Measurements from ENCODE around the gene TRNAU1AP.
A peak's percentile ranks its signal among the peaks of the same experiment; 100 is the strongest.
"Not testable (repeated sequence)": the region's sequence is repeated elsewhere in the genome, so short reads cannot be mapped to it uniquely, and the experiment has no call there.

The TRNAU1AP gene

DNA sequence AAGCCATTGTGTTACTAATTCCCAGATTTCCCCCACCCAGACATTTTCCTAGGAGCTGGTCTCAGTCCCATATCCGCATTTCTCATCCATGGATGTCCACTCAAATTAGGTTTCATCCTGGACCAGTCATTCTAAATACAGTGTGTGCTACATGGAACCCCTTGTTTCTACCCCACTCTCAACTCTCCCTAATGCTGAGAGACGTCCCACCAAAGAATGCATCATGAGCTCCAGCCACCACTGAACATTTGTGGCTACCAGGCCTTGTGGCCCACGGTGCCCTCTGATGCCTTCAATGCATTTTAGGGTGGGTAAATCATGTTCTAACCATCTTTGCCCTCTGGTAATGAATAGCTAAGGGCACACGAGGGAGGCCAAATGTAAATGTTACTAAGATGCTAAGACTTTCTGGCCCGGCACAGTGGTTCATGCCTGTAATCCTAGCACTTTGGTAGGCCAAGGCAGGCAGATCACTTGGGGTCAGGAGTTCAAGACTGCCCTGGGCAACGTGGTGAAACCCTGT lies 25.9 kb downstream of the TRNAU1AP start:
- no peak for DNase-seq

GRCh38 chr1:28579401-28579800 lies 26.5 kb downstream of the TRNAU1AP start:
- no peak for DNase-seq

DNA sequence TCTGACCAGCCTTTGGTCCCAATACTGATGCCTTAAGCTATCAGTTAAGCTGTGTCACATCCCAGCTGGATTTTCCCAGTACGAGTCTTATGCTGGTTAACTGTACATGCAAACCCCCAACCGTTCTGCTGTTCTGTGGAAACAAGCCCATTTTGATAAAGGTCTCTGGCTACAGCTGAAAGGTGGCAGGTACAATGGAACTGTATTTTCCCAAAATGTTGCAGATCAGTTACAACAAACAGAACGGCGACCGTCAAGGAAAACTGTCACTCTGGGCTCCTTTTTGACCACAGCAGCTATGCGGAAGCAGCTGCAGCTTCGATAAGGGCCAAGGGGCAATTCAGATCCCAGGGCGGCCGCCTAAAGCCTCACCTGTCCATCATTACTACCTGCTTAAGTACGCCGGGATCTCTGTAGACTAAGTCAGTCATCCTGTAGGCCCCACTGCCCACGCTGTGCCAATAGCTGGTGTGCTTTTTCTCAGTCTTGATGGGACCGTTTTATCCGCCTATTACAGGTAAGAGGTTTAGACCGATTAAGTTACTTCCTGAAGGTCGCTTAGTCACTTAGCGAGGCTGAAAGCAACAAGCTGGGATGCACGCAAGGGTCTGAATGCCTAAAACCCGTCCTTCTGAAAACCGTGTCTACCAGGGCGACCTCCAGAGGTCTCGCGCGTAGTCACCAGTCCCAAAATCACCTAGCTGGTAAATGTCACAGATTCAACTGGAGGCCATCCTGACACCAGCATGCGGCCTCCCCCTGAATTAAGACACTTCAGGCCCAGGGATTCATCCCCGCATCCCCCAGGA lies 28.0 kb downstream of the TRNAU1AP start:
- peak; percentile 60 for DNase-seq

DNA sequence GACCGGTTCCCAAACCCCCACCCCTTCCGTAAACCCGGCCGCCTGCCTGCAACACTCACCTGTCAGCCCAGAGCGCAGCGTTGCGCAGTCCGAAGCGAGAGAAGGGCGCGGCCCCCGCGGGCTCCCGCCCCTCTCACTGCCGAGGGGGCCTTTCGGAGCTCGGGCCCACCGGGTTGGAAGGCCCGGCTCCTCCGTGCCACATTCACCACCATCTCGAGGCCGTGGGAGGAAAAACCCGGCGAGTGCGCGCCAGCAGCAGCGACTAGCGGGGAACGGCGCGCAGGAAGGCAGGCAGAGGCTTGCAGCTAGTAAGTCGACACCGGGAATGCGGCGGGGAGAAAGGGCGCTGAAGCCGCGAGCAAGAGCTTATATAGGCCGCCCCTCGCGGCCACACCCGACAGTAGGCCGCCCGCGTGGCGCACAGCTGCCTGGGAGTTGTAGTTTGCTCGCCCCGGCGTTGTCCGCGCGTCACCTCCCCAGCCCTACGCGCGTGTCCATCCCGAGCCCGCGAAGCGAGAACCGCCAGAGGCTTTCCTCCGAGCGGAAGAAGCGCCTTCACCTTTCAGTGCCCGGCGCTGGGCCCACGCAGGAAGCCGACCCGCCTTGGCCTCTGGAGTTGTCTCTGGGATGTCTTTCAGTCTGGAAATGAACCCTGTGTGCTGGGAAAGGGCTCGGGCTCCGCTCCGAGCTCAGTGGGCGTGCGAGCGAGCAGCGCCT lies 28.8 kb downstream of the TRNAU1AP start:
- DNase-seq, result peak; percentile 92

DNA sequence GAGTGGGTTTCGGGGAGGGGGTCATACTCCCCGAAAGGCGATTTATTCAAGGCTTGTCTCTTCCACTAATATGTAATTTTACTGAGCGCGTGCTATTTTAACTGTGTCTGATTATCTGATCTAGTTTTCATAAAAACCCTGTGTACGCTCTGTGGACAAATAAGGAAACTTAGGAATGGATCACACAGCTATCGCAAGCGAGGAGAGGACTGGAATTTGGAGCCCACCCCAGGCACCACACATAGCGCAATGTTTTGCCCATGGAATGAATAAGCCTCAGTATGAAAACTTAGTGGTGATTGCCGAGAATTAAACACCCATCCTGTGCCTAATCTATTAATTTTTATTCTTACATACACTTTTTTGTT lies 29.3 kb downstream of the TRNAU1AP start:
- DNase-seq, result no peak

DNA sequence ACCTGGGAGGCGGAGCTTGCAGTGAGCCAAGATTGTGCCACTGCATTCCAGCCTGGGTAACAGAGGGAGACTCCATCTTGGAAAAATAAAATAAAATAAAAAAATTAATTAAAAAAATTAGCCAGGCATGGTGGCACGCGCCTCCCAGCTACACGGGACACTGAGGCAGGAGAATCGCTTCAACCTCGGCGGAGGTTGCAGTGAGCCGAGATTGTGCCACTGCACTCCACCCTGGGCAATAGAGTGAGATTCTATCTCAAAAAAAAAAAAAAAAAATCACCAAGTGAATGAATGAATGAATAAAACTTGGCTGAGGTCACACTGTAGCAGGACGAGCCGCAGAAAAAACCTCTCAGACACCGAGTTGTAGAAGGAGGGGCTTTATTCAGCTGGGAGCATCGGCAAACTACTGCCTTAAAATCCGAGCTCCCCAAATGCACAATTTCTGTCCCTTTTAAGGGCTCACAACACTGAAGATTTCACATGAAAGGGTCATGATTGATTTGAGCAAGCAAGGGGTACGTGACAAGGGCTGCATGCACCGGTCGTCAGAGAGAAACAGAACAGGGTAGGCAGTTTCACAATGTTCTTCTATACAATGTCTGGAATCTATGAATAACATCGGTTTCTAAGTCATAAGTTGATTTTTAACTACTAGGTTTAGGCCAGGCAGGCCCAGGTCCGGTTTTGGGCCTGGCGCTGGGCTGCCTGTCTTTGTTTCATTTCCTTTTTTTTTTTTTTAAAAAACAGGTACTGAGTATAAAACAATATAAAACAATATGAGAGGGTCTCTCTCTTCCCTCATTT lies 33.9 kb downstream of the TRNAU1AP start:
- DNase-seq, result not testable (repeated sequence)

GRCh38 chr1:28591708-28592320 lies 38.9 kb downstream of the TRNAU1AP start, which contains the start of gene RAB42:
TSS of gene RAB42 (plus strand) at chr1:28592265. CDS start at chr1:28592512, 247 bp downstream.
- no peak for DNase-seq

DNA sequence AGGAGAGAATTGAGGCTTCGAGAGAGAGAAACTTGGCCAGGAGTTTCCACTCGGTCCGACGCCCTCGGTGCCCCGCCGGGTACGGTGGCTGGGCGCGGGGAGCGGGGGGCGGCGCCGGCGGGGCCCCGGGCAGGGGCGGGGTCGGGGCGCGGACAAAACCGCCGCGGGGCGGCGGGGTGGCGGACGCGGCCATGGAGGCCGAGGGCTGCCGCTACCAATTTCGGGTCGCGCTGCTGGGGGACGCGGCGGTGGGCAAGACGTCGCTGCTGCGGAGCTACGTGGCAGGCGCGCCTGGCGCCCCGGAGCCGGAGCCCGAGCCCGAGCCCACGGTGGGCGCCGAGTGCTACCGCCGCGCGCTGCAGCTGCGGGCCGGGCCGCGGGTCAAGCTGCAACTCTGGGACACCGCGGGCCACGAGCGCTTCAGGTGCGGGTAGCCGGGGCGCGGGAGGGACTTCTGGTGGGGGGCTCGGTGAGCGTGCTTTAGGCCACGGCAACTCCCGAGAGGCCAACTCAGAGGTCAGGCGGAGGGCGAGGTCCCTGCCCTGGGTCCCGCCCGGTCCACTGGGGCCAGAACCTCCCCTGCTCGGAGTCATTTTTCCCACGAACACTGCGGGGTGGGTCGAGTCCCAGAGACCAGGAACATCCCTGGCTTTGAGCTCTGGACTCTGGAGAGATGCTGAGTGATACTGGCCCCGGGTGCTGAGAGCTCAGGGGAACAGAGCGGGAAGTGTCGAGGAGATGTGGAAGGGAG lies 39.6 kb downstream of the TRNAU1AP start:
- no peak for DNase-seq

GRCh38 chr1:28593988-28594356 lies 41.1 kb downstream of the TRNAU1AP start:
- not testable (repeated sequence) for DNase-seq

GRCh38 chr1:28594686-28595411 lies 42.0 kb downstream of the TRNAU1AP start:
- not testable (repeated sequence) for DNase-seq

DNA sequence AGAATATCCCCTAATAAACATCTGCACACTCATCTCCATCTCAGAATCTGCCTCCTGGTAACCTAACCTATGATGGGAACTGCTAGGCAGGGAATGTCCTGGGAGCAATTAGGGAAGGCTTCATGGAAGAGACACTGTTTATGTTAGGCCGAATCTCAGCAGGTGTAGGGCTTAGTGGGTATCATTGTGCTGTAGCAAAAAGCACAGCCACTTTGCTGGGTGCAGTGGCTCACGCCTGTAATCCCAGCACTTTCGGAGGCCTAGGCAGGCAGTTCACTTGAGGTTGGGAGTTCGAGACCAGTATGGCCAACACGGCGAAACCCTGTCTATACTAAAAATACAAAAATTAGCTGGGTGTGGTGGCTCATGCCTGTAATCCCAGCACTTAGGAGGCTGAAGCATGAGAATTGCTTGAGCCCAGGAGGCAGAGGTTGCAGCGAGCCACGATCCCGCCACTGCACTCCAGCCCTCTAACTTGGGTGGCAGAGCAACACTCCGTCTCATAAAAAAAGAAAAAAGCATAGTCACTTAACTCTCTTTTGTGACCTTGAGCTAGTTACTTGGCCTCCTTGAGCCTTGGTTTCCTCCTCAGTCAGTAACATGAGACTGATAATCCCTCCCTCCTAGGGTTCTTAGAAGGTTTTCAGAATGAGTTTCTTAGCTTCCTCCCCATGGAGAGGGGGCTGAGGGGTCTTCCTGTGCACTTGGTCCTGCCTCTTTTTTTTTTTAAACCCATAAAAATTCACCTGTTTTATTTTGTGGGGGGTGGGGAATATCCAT lies 42.7 kb downstream of the TRNAU1AP start:
- no peak for DNase-seq

DNA sequence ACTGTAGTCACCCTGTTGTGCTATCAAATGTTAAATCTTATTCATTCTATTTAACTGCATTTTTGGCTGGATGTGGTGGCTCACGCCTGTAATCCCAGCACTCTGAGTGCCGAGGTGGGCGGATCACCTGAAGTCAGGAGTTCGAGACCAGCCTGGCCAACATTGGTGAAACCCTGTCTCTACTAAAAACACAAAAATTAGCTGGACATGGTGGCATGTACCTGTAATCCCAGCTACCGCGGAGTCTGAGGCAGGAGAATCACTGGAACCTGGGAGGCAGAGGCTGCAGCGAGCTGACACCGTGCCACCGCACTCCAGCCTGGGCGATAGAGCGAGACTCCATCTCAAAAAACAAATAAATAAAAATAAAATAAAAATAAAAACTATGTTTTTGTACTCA lies 43.4 kb downstream of the TRNAU1AP start:
- DNase-seq, result not testable (repeated sequence)

GRCh38 chr1:28601696-28602095 lies 48.8 kb downstream of the TRNAU1AP start:
- DNase-seq, result no peak

DNA sequence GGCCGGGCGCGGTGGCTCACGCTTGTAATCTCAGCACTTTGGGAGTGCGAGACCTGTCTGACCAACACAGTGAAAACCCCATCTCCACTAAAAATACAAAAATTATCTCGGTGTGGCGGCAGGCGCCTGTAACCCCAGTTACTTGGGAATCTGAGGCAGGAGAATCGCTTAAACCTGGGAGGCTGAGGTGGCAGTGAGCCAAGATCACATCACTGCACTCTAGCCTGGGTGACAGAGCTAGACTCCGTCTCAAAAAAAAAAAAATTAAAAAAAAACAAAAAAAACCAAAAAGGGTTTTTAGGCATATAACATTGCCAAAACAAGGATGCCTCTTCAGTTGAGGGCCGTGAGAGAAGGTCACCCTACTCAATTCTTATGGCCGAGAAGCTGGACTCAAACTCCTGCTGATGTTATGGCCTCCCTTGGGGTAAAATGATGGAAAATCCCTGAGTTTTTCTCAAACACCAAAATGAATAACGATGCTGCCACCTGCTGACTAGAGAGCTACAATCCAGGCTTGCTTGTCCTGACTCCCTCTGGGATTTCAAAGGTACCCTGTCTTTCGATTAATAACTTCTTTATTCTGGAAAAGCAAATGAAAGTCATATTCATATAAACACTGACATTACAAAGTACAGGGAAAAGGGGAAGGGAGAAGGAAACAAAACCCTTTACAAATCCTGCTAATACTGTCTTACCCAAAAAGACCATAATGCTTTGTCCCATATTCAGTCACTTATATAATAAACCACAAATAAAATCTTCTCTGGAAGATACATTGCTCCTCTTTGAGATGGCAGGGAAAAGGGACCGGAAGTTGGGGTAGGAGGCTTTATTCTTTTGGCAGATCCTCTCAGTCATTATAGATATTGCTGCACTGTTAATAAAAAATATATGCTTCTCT lies 49.9 kb downstream of the TRNAU1AP start:
- DNase-seq, result no peak

DNA sequence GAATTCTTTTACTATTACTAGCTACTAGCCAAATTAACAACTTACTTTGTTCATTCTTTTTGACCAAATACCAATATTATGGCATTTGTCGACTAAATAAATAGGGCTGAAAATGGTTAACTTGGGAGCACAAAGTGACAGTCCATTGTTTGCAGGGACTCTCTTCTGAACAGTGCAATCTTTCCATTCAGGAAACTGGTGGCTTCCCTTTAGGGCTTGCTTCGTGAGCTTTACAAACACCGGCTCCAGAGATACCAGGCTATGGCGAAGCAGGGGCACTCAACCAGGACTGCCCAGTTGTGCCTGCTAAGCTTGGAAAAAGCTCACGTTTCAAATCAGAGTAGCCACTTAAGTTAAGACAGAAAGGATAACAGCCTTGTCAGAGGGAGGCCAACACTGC lies 51.5 kb downstream of the TRNAU1AP start:
- DNase-seq, result no peak

GRCh38 chr1:28604962-28605361 lies 52.1 kb downstream of the TRNAU1AP start:
- DNase-seq, result no peak

GRCh38 chr1:28606771-28607170 lies 53.9 kb downstream of the TRNAU1AP start:
- no peak for DNase-seq

- DNase-seq, result no peak
Observed at GRCh38 chr1:28613175-28613574, 60.3 kb downstream of the TRNAU1AP start.

Data from stimulated activated naive CD4-positive, alpha-beta T cell treated with Interleukin-2 at 50 U/mL for 16 hours (primary cell).